Gastroesophageal sphincter (tissue), 4 donors: ENCODE measurements around the gene BRD7. TPM values are rescaled to one million over a fixed set of nuclear protein-coding genes. Genes with fewer than 3 reads are reported as not detected.

Experiments used
- ATAC-seq: fragments of 150-250 bp; one replicate; pipeline ENCODE4 v1.9.1; 2016; ENCODE audit warnings: mild to moderate bottlenecking, moderate library complexity
- H3K27ac ChIP-seq, 4 donors: fragments of 200-600 bp; sonication (generic) in 3 of 4; 1 replicate in 3 of 4; 2 replicates in 1 of 4; pipeline ENCODE4 v1.5.1; 2016 to 2019
- H3K27me3 ChIP-seq: fragments of 200-600 bp; sonication (generic); one replicate; pipeline ENCODE4 v1.5.1; 2019
- H3K36me3 ChIP-seq, 2 donors: fragments of 200-600 bp; sonication (generic); one replicate each; pipeline ENCODE4 v1.5.1; 2019; ENCODE audit warnings: control low read depth in 1 of 2
- H3K4me1 ChIP-seq, 3 donors: fragments of 200-600 bp; sonication (generic); 1 replicate in 2 of 3; 2 replicates in 1 of 3; pipeline ENCODE4 v1.5.1; 2016 to 2019; ENCODE audit warnings: control low read depth in 2 of 3
- H3K4me3 ChIP-seq, 2 donors: fragments of 200-600 bp; sonication (generic); one replicate each; pipeline ENCODE4 v1.5.1; 2019; ENCODE audit warnings: mild to moderate bottlenecking in 1 of 2, moderate library complexity in 1 of 2
- H3K9me3 ChIP-seq, 3 donors: fragments of 200-600 bp; sonication (generic); one replicate each; pipeline ENCODE4 v1.5.1; 2017 to 2019; ENCODE audit warnings: control low read depth in 2 of 3
- CTCF ChIP-seq, 4 experiments: fragments of 200-600 bp in 2 of 4; fragments of 450-650 bp in 2 of 4; sonication (generic) in 1 of 4; IDR thresholded peaks; one replicate each; pipeline ENCODE4 v1.5.1; 2017 to 2019; ENCODE audit warnings: antibody characterized with exemption in 4 of 4, mild to moderate bottlenecking in 2 of 4, moderate library complexity in 2 of 4
- EP300 ChIP-seq: sonication (generic); formaldehyde crosslinking; IDR thresholded peaks from one replicate; pipeline ENCODE4 v1.6.1; 2017; ENCODE audit warnings: antibody characterized with exemption, mild to moderate bottlenecking
- POLR2A ChIP-seq, 2 donors: fragments of 450-650 bp; IDR thresholded peaks; one replicate each; pipeline ENCODE4 v1.6.1; 2017; ENCODE audit warnings: antibody characterized with exemption in 2 of 2, mild to moderate bottlenecking in 2 of 2, moderate library complexity in 1 of 2
- POLR2AphosphoS5 ChIP-seq: sonication (generic); formaldehyde crosslinking; IDR thresholded peaks from one replicate; pipeline ENCODE4 v1.6.1; 2017; ENCODE audit warnings: antibody characterized with exemption
- WGBS, 2 donors: methylation state at CpG; one replicate each; pipeline ENCODE4 v1.1.5; 2018; ENCODE audit warnings: low coverage in 1 of 2; 5-methylcytosine and 5-hydroxymethylcytosine counted together
- total RNA-seq, 4 donors: library from RNA; depleted of rRNA; stranded (reverse); fragments of >200 nt; gene quantifications; one replicate each; pipeline ENCODE4 v1.1.0, GENCODE V29; 2016

Gene BRD7
- total RNA-seq, 4 donors from 2014 or later, result 59.1 to 84.0 (median 70.5) TPM

- WGBS, 2 donors, result 60 to 67% methylated on average over 6 to 8 of the region's 8 CpGs
- Histone ChIP-seq H3K4me3 (no peak overlapping the region), H3K4me1 (peaks cover 3 to 92% (median 4%) of the 10 kb centered on the region in 3 donors), H3K27me3 (no peaks in the 10 kb centered on the region), H3K27ac (peak overlapping the region; percentile 80 to 84 (median 82)), H3K36me3 (peaks cover 0 to 35% of the 10 kb centered on the region in 2 donors), H3K9me3 (no peaks in the 10 kb centered on the region)
- peak; percentile 50 for ATAC-seq
- TF ChIP-seq POLR2AphosphoS5, result peak; percentile 22
- TF ChIP-seq POLR2A (IDR thresholded peaks at IDR 0.05), result no peak
- TF ChIP-seq CTCF (IDR thresholded peaks at IDR 0.05), result no peak
- TF ChIP-seq EP300, result no peak
Measured at GRCh38 chr16:50335196-50335958, 33.4 kb downstream of the BRD7 start.

- TF ChIP-seq POLR2AphosphoS5 (no peak), POLR2A (IDR thresholded peaks at IDR 0.05) (no peak)
- peak overlapping the region; percentile 80 to 84 (median 82) for H3K27ac ChIP-seq
- peaks cover 3 to 92% (median 4%) of the 10 kb centered on the region in 3 donors for H3K4me1 ChIP-seq
- H3K4me3 ChIP-seq, result no peak overlapping the region
- ATAC-seq, result peak; percentile 41
- no peaks in the 10 kb centered on the region for H3K27me3 ChIP-seq
- no peaks in the 10 kb centered on the region for H3K9me3 ChIP-seq
- H3K36me3 ChIP-seq, result peaks cover 0 to 32% of the 10 kb centered on the region in 2 donors
- 50 to 59% methylated on average over 12 to 14 of the region's 14 CpGs for WGBS, 2 donors
Measured at GRCh38 chr16:50334106-50334975, 34.4 kb downstream of the BRD7 start.

- peaks cover under 1 to 80% (median 3%) of the 10 kb centered on the region in 3 donors for H3K4me1 ChIP-seq
- H3K36me3 ChIP-seq, result peaks cover 0 to 33% of the 10 kb centered on the region in 2 donors
- no peaks in the 10 kb centered on the region for H3K9me3 ChIP-seq
- TF ChIP-seq EP300 (no peak), POLR2AphosphoS5 (peak; percentile 25), CTCF (IDR thresholded peaks at IDR 0.05) (no peak)
- no peak for ATAC-seq
- H3K4me3 ChIP-seq, result no peak overlapping the region
- H3K27me3 ChIP-seq, result no peaks in the 10 kb centered on the region
- WGBS, 2 donors, result 93 to 97% methylated on average over 3 of the region's 3 CpGs
- H3K27ac ChIP-seq, result peak overlapping the region in 3 of 4 donors; percentile 32 to 84 (median 80)
Measured at GRCh38 chr16:50332599-50332998, 36.2 kb downstream of the BRD7 start.

- Histone ChIP-seq H3K4me3 (no peak overlapping the region), H3K36me3 (peaks cover 0 to 37% of the 10 kb centered on the region in 2 donors), H3K9me3 (no peaks in the 10 kb centered on the region), H3K27ac (peak overlapping the region; percentile 38 to 84 (median 68)), H3K4me1 (peaks cover 0 to 78% (median 3%) of the 10 kb centered on the region in 3 donors), H3K27me3 (no peaks in the 10 kb centered on the region)
- ATAC-seq, result no peak
- no peak for TF ChIP-seq EP300
- no peak for TF ChIP-seq POLR2A (IDR thresholded peaks at IDR 0.05)
- no peak for TF ChIP-seq CTCF (IDR thresholded peaks at IDR 0.05)
- no peak for TF ChIP-seq POLR2AphosphoS5
- WGBS, 2 donors, result 87 to 91% methylated on average over 4 to 5 of the region's 5 CpGs
Measured at GRCh38 chr16:50331570-50331969, 37.2 kb downstream of the BRD7 start.

- WGBS, 2 donors, result 58 to 60% methylated on average over 11 of the region's 11 CpGs
- ATAC-seq, result peak; percentile 32
- H3K4me3 ChIP-seq, result no peak overlapping the region
- TF ChIP-seq POLR2A (IDR thresholded peaks at IDR 0.05) (no peak), CTCF (IDR thresholded peaks at IDR 0.05) (no peak), POLR2AphosphoS5 (no peak), EP300 (no peak)
- peak overlapping the region; percentile 55 to 84 (median 72) for H3K27ac ChIP-seq
- H3K27me3 ChIP-seq, result no peaks in the 10 kb centered on the region
- peaks cover 0 to 70% (median 3%) of the 10 kb centered on the region in 3 donors for H3K4me1 ChIP-seq
- no peaks in the 10 kb centered on the region for H3K9me3 ChIP-seq
- peaks cover 0 to 51% of the 10 kb centered on the region in 2 donors for H3K36me3 ChIP-seq
Measured at GRCh38 chr16:50329446-50330189, 39.2 kb downstream of the BRD7 start.
